Measurements from ENCODE around the gene FAM124A.
"Not testable (repeated sequence)": the region's sequence is repeated elsewhere in the genome, so short reads cannot be mapped to it uniquely, and the experiment has no call there.

Gene FAM124A

DNA sequence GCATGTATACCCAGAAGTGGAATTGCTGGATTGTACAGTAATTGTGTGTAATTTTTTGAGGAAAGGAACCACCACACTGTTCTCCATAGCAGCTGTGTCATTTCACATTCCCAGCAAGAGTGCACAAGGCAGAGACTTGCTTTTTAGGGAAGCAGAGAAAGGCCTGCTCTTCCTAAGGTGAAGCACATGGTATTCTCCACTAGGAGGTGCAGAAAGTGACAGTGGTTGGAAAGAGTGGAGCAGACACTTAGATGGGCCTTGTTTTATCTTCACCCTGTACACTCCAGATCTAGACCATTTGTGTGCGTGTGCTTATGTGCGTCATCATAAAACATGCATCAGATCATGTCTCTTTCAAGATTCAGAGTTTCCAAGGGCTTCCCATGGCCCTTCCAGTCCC is 35.0 kb downstream of the FAM124A start:
- intact Hi-C loops (cut with DNase I) = no loop called here
- DNase-seq = peak in 1 of 42 donors; percentile 26

DNA sequence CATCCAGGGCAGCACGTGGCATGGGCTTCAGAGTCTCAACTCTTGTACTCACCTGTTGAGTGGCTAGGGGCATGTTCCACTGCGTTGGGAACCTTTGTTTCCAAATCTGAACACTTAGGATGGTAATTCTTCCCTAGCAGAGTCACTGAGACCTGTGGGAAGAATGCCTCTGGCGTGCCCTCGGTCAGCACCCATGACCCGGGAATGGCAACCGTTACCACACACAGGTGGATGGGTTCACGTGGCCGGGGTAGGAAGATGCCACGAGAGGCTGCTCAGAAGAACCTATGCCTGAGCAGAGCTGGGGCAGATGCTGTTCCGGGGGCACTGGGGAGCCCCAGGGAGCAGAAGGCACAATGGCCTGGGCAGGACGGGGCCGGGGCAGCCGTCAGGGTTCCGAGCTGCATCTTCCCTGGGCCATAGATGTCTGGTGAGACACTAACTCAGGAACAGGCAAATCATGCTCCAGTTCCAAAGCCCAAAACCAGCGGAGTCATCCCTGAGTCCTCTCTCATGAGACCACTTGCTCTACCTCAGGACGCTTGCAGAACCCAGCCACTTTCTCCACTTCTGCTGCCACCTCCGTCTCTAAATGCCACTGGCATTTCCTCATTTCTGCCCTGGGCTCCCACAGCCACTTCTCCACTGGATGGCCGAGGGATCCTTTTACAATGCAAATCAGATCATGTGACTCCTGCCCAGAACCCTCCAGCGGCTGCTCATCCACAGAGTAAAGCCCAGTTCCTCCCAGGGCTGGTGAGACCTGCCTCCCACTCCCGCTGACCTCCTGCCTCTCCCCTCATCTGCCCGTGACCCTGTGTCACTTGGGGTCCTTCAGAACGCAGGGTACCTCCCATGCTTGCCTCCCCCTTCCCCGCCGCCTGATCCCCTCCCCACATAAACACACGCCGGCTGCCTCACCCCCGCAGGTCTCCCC is 36.7 kb downstream of the FAM124A start:
- peak in 9 of 42 donors; percentile 22 to 76 (median 52) for DNase-seq
- intact Hi-C loops (cut with DNase I) = no loop called here

- intact Hi-C loops (cut with DNase I) = no loop called here
- DNase-seq = no peak
Observed at GRCh38 chr13:51260154-51260553, 38.0 kb downstream of the FAM124A start.

- peak in 2 of 42 donors; percentile 8 to 63 for DNase-seq
- intact Hi-C loops (cut with DNase I) = no loop called here
Observed at GRCh38 chr13:51261610-51262249, 39.5 kb downstream of the FAM124A start.

- peak in 12 of 42 donors; percentile 26 to 78 (median 55) for DNase-seq
- intact Hi-C loops (cut with DNase I) = no loop called here
Observed at GRCh38 chr13:51262501-51263211, 40.5 kb downstream of the FAM124A start.

DNA sequence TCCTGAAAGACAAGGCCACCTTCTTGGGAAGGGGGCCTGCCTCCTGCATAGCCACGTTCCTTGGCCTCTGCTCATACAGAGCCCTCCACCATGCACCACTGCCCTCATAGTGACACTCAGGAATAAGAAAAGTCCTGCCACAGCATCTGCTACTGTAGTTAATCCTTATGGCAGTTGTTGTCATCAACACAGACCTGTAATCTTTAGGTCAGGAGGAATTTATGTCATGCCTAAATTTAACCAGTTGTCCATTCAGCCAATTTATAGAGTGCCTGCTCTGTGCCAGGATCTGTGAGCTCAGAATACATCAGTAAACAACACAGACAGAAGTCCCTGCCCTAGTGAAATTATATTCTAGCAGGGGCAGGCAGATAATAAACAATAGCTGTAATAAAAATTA is 44.4 kb downstream of the FAM124A start:
- intact Hi-C loops (cut with DNase I) = no loop called here

GRCh38 chr13:51267622-51268021 is 45.4 kb downstream of the FAM124A start:
- DNase-seq = no peak
- intact Hi-C loops (cut with DNase I) = no loop called here

More for the DNA sequence above, 44.4 kb downstream of the FAM124A start:
- DNase-seq = no peak

DNA sequence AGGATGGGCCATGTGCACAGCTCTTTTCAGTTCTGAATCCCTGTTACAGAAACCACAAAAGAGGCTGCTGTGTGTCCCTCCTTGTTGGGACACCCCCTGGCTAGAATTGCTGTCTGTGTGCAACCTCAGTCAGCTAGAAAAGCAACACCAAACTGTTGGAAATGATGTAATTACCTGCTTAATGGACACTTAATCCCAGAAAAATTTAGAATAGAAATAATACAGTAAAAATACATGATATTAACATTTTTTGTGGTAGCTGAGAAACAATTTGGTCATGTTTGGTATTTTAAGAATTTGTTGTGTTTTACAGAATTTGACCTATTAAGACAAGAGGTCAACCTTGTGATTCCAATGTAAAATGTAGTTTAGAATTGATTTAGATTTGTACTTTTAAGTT is 46.8 kb downstream of the FAM124A start:
- DNase-seq = no peak
- intact Hi-C loops (cut with DNase I) = no loop called here

DNA sequence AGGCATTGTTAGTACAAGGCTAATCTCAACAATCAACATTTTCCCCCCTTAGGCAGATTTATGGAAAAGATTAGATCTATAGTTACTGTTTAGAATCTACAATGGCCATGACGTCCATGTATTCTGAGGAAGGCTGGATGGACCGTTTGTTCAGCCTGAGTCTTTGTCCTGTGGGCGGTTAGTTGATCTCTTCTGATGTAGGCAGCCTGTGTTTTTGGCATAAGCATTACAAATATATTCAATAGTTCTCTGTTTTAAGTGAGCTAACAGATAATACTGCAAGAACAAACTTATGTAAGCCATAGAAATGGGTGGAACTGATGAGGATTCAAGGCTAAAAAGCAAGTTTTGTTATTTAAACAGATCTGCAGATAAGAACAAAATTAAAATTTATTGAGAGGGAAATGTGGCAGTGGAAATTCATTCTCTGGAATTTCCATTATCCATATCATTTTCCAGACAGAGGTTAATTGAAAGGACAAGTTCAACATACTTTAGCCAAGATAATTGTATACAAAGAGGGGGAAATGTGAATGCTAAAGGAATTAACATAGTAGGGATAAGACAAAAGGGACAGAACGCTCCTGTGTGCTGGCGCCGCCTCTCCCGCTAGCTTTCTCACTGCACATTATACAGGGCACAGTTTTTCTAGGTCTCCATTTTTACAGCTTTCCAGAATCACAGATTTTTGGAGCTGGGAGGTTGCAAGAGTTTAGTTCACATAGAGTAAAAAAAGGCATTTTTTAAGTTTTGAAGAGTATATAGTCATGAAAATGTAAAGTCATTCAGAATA is 48.6 kb downstream of the FAM124A start:
- intact Hi-C loops (cut with DNase I) = no loop called here
- DNase-seq = peak in 9 of 42 donors; percentile 36 to 71 (median 52)

- peak in 2 of 42 donors; percentile 28 to 35 for DNase-seq
- intact Hi-C loops (cut with DNase I) = no loop called here
Observed at GRCh38 chr13:51271528-51272085, 49.4 kb downstream of the FAM124A start.

DNA sequence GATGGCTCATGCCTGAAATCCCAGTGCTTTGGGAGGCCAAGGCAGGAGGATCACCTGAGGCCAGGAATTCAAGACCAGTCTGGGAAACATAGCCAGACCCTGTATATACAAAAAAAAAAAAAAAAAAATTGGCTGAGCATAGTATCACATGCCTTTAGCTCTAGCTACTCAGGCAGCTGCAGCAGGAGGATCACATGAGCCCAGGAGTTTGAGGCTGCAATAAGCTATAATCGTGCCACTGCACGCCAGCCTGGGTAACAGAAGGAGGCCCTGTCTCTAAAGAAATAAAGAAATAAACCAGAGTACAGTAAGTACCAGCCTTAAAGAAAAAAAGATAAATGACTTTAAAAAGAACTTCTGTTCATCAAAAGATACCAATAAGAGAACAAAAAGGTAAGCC is 52.9 kb downstream of the FAM124A start:
- intact Hi-C loops (cut with DNase I) = no loop called here
- peak in 7 of 42 donors; percentile 33 to 75 (median 58) for DNase-seq

DNA sequence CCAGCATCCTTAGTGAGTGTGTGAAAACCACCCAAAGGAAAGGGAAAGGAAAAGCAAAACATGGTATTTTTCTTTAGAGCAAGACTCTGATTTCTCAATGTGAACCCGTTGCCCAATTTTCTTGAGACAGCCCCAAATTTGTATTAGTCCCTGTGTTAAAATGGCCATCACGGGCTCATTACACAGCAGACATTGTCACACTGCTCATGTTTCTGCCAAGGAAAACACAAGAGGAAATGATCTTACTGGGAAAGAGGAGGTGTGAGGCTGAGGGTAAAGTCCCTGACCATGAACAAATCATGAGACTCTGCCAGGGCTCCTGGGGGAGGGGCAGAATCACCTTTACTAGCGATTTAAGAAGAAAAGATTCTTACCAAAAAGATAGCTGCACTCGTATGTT is 54.4 kb downstream of the FAM124A start:
- no peak for DNase-seq
- intact Hi-C loops (cut with DNase I) = no loop called here

DNA sequence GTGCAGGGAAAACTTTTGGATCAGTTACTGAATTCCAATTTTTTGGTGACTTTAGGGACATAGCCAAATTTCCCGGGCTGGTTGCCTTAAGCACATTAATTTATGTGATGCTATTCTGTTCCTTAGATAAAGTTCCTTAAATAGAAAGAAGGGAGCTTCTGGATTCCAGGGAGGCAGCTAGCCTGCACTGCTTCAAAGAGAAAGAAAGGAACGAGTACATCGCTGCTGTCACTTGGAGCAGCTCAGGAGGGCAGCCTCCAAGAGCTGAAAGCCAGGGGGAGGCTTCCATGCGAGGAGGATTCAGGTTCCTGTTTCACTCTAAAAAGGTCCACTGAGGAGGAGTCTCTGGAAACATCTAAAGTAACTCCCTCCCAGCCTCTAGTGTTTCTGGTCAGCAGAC is 55.7 kb downstream of the FAM124A start:
- DNase-seq = no peak
- intact Hi-C loops (cut with DNase I) = no loop called here

- peak in 13 of 42 donors; percentile 39 to 78 (median 50) for DNase-seq
- intact Hi-C loops (cut with DNase I) = no loop called here
Observed at GRCh38 chr13:51278426-51279130, 56.4 kb downstream of the FAM124A start.

DNA sequence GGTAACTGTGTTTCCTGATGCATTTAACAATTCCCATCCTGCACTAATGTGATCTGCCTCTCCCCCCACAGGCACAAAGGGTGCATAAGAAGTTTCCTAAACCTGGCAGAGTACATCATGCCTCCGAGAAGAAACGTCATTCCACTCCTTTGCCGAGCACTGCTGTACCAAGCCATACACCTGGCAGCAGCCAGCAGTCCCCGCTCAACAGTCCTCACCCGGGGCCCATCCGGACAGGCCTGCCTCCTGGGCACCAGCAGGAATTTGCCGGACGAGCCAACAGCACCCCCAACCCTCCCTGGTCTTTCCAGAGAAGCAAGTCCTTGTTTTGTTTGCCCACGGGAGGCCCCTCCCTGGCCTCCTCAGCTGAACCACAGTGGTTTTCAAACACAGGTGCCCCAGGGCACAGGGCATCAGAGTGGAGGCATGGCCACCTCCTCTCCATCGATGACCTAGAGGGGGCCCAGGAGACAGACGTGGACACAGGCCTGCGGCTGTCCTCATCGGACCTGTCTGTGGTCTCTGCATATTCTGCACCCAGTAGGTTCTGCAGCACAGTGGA is 58.3 kb downstream of the FAM124A start:
- DNase-seq = no peak
- intact Hi-C loops (cut with DNase I) = no loop called here

- no peak for DNase-seq
- intact Hi-C loops (cut with DNase I) = no loop called here
Observed at GRCh38 chr13:51282322-51282721, 60.1 kb downstream of the FAM124A start.

GRCh38 chr13:51282923-51283322 is 60.7 kb downstream of the FAM124A start:
- intact Hi-C loops (cut with DNase I); DNase-seq: not testable (repeated sequence)

GRCh38 chr13:51283371-51283770 is 61.2 kb downstream of the FAM124A start:
- intact Hi-C loops (cut with DNase I) = no loop called here
- no peak for DNase-seq
